ENCODE data around the gene WFDC6. TPM values are rescaled to one million over a fixed set of nuclear protein-coding genes. Genes with fewer than 3 reads are reported as not detected.

Gene WFDC6
- total RNA-seq, 1 experiment from 2014 or later: not detected

DNA sequence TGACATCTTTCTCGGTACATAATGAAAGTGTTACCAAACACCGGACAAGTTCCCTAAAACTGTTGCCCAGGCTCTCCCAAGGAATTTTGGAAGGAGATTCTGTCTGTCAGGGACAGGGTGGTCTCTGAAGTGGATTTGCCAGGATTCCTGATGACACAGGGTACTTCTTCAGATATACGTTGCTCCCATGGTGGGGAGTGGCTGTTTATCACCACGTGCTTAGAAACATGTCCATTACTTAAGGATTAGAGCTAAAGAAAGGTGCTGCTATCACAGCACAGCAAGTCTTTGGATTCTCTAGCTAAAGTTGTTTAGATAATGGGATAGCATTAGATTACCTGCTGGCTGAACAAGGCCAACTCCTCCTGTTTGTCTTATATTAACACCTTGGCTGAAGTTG lies 30.2 kb downstream of the WFDC6 start:
- no peaks in the 10 kb centered on the region for H3K23me2 ChIP-seq (ENCODE audit: insufficient read length, low read depth, low read length, poor library complexity, severe bottlenecking)
- no peak overlapping the region for H2AFZ ChIP-seq (ENCODE audit: low read length)
- no peak overlapping the region for H3K14ac ChIP-seq (ENCODE audit: insufficient read depth, low read length)
- no peaks in the 10 kb centered on the region for H3K79me2 ChIP-seq (ENCODE audit: insufficient read depth, low read length)
- TF ChIP-seq, protein P1, sequence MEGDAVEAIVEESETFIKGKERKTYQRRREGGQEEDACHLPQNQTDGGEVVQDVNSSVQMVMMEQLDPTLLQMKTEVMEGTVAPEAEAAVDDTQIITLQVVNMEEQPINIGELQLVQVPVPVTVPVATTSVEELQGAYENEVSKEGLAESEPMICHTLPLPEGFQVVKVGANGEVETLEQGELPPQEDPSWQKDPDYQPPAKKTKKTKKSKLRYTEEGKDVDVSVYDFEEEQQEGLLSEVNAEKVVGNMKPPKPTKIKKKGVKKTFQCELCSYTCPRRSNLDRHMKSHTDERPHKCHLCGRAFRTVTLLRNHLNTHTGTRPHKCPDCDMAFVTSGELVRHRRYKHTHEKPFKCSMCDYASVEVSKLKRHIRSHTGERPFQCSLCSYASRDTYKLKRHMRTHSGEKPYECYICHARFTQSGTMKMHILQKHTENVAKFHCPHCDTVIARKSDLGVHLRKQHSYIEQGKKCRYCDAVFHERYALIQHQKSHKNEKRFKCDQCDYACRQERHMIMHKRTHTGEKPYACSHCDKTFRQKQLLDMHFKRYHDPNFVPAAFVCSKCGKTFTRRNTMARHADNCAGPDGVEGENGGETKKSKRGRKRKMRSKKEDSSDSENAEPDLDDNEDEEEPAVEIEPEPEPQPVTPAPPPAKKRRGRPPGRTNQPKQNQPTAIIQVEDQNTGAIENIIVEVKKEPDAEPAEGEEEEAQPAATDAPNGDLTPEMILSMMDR (conservative IDR thresholded peaks at IDR 0.05): no peak
- no peak overlapping the region for H4K5ac ChIP-seq (ENCODE audit: insufficient read length, low read depth, low read length)
- no peak overlapping the region for H3K18ac ChIP-seq (ENCODE audit: insufficient read length, low read depth, low read length)
- no peak overlapping the region for H3K4ac ChIP-seq (ENCODE audit: low read depth, low read length)
- no peak overlapping the region for H3K23ac ChIP-seq (ENCODE audit: insufficient read length, low read depth, low read length)
- no peaks in the 10 kb centered on the region for H3K36me3 Mint-ChIP-seq (ENCODE audit: insufficient read depth in 1 of 3, low read depth in 3 of 3)
- H3K79me1 ChIP-seq (ENCODE audit: insufficient read depth, low read depth, low read length, poor library complexity, severe bottlenecking): no peaks in the 10 kb centered on the region
- H3K4me1 ChIP-seq (ENCODE audit: insufficient read depth, low read length): no peaks in the 10 kb centered on the region
- no peaks in the 10 kb centered on the region for H3K27me3 ChIP-seq (ENCODE audit: insufficient read depth, low read length)
- H2BK12ac ChIP-seq (ENCODE audit: insufficient read length, low read depth, low read length): no peak overlapping the region
- H4K91ac ChIP-seq (ENCODE audit: insufficient read length, low read depth, low read length): no peak overlapping the region
- no peak overlapping the region for H3K9ac ChIP-seq (ENCODE audit: extremely low read depth, insufficient read length, low read length)
- no peak overlapping the region for H2BK5ac ChIP-seq (ENCODE audit: insufficient read length, low read length)
- H2BK20ac ChIP-seq (ENCODE audit: low read depth, low read length, poor library complexity, severe bottlenecking): no peak overlapping the region
- H3K4me1 Mint-ChIP-seq: 0 out of 4 replicates have a peak, but pooled peaks cover 0 to 2% of the 10 kb centered on the region in 2 experiments
- H4K8ac ChIP-seq (replicated peaks; ENCODE audit: insufficient read length, low read depth, low read length): no peak overlapping the region
- no peak for DNase-seq
- H2AK5ac ChIP-seq (ENCODE audit: insufficient read length, low read length): no peak overlapping the region
- no peak overlapping the region for H3K27ac Mint-ChIP-seq
- no peaks in the 10 kb centered on the region; the same call in none of the 2 replicates for H3K27me3 Mint-ChIP-seq (ENCODE audit: low read depth)
- H3K4me2 ChIP-seq (ENCODE audit: insufficient read depth, insufficient read length, low read length): no peak overlapping the region
- H3K9me3 ChIP-seq (ENCODE audit: control insufficient read depth, low read depth, low read length): no peaks in the 10 kb centered on the region
- no peaks in the 10 kb centered on the region for H3K9me3 Mint-ChIP-seq
- no peak overlapping the region for H2BK120ac ChIP-seq (ENCODE audit: low read depth, low read length, poor library complexity, severe bottlenecking)
- no peak overlapping the region for H3T11ph ChIP-seq (ENCODE audit: low read length)
- H4K20me1 ChIP-seq (ENCODE audit: control insufficient read depth, insufficient read depth, insufficient read length): no peaks in the 10 kb centered on the region
- H3K27ac ChIP-seq (ENCODE audit: insufficient read length, low read depth, low read length): no peak overlapping the region
- H3K4me3 Mint-ChIP-seq: no peak overlapping the region
- WGBS (ENCODE audit: extremely low coverage, insufficient read length, low lambda C conversion rate): no CpG with 5 or more reads among the region's 4 CpGs
- no peak overlapping the region for H2BK15ac ChIP-seq (ENCODE audit: low read depth, low read length)
- no peak overlapping the region for H3K56ac ChIP-seq (ENCODE audit: insufficient read length, low read depth, low read length)

Measured in H9 (cell line).